OCI-LY3 (cell line): ENCODE measurements around the gene SMIM17.

Source experiments
- EZH2phosphoT487 ChIP-seq: fragments of 200-600 bp; shearing (Covaris generic); IDR thresholded peaks from 2 replicates; pipeline ENCODE4 v1.6.1; 2018; ENCODE audit warnings: antibody characterized with exemption, mixed run types, low read depth
- TF ChIP-seq, protein P1 (sequence below): fragments of 200-600, 300-600 bp; sonication (generic); IDR thresholded peaks from 2 replicates; pipeline ENCODE4 v1.5.1; 2014; ENCODE audit warnings: antibody characterized with exemption, low read length, low read depth

DNA sequence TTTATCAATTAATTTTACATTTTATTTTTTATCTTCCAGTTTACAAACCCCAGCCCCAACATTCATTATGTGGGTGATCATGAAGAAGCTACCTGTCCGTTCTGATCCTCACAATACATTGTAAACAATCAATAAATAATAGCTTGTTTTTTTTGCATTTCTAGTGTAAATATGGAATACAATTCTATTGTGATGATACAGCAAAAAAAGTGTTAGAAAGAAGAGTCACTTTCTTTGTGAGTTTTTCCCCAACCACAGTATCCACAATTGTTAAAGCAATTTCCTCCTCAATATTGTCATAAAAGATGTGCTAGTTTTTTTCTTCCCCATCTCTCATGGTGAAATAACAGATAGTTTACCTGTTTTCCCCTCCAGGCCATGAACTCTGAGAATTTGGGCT is 58.9 kb downstream of the SMIM17 start:
- TF ChIP-seq, protein P1, sequence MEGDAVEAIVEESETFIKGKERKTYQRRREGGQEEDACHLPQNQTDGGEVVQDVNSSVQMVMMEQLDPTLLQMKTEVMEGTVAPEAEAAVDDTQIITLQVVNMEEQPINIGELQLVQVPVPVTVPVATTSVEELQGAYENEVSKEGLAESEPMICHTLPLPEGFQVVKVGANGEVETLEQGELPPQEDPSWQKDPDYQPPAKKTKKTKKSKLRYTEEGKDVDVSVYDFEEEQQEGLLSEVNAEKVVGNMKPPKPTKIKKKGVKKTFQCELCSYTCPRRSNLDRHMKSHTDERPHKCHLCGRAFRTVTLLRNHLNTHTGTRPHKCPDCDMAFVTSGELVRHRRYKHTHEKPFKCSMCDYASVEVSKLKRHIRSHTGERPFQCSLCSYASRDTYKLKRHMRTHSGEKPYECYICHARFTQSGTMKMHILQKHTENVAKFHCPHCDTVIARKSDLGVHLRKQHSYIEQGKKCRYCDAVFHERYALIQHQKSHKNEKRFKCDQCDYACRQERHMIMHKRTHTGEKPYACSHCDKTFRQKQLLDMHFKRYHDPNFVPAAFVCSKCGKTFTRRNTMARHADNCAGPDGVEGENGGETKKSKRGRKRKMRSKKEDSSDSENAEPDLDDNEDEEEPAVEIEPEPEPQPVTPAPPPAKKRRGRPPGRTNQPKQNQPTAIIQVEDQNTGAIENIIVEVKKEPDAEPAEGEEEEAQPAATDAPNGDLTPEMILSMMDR = no peak
- TF ChIP-seq EZH2phosphoT487 = no peak
